GM12873 (cell line): ENCODE results near the gene ABTB2.
A peak's percentile ranks its signal among the peaks of the same experiment; 100 is the strongest.

Experiments used
- TF ChIP-seq, protein P1 (sequence below): IDR thresholded peaks from 2 replicates; pipeline ENCODE4 v1.5.1; 2012; ENCODE audit warnings: low read depth, mild to moderate bottlenecking, moderate library complexity, low read length, control low read depth; ENCODE audit not compliant: insufficient read depth; ENCODE audit errors: missing control alignments

Gene ABTB2

DNA sequence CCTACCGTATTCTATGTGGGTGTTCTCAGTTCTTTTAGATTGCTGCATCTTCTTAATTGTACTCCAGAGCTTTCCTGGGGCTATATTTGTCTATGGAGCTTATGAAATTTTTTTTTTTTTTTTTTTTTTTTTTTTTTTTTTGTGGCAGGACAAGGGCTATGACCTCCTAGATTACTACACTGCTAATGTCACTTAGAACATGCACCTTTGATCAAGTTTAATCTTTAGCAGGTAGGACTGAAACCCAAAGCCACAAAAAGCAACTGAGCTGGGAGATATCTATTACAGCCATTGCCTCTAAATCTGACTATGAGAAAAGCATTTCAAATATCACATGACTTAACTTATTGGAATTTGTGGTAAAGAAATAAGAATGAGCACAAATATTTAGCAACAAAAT is 21.7 kb upstream of the ABTB2 start:
- TF ChIP-seq, protein P1, sequence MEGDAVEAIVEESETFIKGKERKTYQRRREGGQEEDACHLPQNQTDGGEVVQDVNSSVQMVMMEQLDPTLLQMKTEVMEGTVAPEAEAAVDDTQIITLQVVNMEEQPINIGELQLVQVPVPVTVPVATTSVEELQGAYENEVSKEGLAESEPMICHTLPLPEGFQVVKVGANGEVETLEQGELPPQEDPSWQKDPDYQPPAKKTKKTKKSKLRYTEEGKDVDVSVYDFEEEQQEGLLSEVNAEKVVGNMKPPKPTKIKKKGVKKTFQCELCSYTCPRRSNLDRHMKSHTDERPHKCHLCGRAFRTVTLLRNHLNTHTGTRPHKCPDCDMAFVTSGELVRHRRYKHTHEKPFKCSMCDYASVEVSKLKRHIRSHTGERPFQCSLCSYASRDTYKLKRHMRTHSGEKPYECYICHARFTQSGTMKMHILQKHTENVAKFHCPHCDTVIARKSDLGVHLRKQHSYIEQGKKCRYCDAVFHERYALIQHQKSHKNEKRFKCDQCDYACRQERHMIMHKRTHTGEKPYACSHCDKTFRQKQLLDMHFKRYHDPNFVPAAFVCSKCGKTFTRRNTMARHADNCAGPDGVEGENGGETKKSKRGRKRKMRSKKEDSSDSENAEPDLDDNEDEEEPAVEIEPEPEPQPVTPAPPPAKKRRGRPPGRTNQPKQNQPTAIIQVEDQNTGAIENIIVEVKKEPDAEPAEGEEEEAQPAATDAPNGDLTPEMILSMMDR = no peak

DNA sequence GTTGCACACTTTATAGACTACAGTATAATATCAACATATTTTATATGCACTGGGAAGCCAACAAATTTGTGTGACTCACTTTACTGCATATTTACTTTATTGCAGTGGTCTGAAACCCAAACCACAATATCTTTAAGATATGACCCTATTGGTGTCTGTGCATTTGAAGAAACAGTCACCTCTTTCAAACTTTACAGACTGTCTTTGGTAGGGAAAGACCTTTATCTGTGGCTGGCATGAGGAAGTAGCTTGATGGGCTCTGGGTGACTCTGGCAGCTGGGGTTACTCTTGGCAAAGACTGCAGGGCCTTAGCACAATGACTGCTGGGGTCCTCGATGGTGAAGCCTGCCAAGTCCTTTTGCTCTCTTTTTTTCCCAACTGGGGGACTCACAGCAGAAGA is 21.3 kb upstream of the ABTB2 start:
- TF ChIP-seq, protein P1 = no peak

DNA sequence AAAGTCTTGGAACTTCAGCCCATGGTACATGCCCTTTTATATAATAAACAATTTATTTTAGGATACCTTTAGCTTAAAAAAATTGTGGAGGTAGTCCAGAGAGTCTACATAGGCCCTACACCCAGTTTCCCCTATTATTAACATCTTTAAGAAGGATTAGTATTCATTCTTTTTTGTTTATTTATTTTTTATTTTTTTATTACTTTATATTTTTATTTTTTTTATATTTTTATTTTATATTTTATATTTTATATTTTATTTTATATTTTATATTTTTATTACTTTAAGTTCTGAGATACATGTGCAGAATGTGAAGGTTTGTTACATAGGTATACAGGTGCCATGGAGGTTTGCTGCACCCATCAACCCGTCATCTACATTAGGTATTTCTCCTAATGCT is 15.9 kb upstream of the ABTB2 start:
- TF ChIP-seq, protein P1 = no peak

DNA sequence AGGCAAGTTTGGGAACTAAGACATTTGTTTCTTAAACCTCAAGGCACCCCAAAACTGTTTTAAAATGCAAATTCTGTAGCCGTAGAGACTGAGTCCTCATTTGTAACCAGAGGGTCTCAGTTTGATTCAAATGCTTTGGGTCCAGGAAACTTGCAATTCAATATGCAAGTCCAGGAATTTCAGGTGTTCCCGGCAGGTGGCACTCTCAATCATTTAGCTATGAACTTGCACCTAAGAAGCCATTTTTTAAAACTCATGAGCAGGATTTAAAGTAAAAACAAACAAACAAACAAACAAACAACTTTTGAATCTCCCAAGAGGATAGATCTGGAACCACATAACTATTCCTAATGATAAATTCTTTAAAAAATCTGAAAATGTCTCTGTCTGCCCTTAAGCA is 8.7 kb upstream of the ABTB2 start:
- TF ChIP-seq, protein P1 = peak; percentile 48

DNA sequence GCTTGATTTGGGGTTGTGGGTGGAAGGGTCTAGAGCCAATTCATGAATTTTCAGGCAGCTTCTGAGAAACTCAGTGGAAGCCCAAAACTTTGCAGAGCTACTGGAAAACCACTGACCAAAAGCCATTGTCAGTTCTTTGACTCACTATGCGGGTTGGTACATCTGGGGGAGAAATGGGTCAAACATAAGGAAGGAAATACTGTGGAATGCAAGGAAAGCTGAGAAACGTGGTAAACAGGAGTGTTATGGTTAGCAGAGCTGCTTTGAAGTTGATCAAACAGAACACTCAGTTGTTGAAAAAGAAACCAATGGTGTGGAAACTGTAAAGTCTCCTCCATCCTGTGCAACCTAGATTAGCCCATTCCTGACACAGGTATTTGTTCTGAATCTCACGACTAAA is 6.3 kb upstream of the ABTB2 start:
- TF ChIP-seq, protein P1 = no peak

DNA sequence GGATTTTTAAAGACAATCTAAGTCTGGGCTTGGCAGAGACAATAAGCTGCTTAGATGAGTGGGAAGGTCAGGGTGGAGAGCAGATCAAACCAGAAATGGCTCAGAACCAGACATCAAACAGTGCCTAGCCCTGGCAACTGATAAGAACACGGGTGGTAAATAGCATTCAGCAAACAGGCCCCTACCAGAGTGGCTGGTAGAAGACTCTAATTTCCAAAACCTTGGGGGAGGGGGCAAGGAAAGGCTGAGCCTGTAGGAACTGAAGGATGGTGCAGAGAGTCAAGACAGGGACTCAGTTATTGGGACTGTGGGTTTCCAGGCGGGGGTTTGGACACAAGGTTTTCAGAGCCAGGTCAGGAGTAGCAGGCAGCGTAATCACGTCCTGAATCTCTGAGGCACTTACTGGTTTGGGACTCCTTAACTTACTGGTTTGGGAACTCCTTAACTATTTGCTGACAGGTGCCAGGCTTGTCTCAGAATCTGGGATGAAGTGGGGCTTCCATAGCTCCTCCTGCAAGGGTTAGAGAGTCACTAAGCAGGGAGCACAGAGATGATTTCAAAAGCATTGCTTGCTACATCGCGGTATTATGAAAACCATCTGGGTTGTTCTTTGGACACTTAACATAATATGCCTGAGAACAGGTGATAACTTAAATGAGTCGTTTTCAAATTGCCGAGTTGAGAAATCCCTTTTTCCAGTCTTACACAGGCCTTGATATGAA is 5.7 kb upstream of the ABTB2 start:
- TF ChIP-seq, protein P1 = no peak

DNA sequence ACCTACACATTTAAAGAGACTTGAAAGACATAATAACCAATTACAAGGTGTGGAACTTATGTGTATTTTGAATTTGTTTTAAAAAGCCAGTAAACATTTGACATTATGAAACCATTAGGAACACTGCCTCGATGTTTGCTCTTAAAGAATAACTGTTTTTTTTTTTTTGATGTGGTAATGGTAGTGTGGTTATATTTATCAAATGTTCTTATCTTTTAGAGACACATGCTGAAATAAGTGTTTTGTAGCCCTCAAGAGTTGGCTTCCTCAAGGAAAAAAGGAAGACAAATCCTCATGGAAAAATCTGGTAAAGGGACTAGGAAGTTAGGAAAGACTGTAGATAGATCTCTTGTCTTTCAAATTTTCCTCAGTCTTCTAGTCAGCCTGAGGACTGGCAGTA is 2.2 kb upstream of the ABTB2 start:
- TF ChIP-seq, protein P1 = no peak
